ENCODE measurements around the gene LMO7. TPM values are rescaled to one million over a fixed set of nuclear protein-coding genes. Genes with fewer than 3 reads are reported as not detected.

LMO7 gene
- total and polyA plus RNA-seq, 2 of the 8 experiments (the other 6 are each of a cell fraction or from before 2014, with no cell fraction given), result 8.1 to 28.3 TPM

- TF ChIP-seq CHD7 (IDR thresholded peaks at IDR 0.05; ENCODE audit: insufficient replicate concordance, low read length) (no peak), CEBPB (IDR thresholded peaks at IDR 0.05; ENCODE audit: low read depth, low read length) (no peak), YY1 (IDR thresholded peaks at IDR 0.05; ENCODE audit: low read depth, low read length) (no peak), BRCA1 (IDR thresholded peaks at IDR 0.05; ENCODE audit: low read depth, low read length) (no peak), BCL11A (IDR thresholded peaks at IDR 0.05; ENCODE audit: low read depth in 2 of 2, low read length in 2 of 2) (no peak), BACH1 (IDR thresholded peaks at IDR 0.05; ENCODE audit: low read length) (no peak)
Observed at GRCh38 chr13:75652726-75653125, 16.6 kb downstream of the LMO7 start (continued).
